Right hindlimb (tissue), 1 donor: ENCODE results near the gene RBM20.
A peak's percentile ranks its signal among the peaks of the same experiment; 100 is the strongest.

Experiments
- DNase-seq: peaks from one replicate; pipeline ENCODE4 v3.0.0-alpha.2; 2018

RBM20 gene

GRCh38 chr10:110817614-110818013, 173.5 kb downstream of the RBM20 start:
- DNase-seq: no peak

- DNase-seq: peak; percentile 60
These were observed 174.4 kb downstream of the RBM20 start for GRCh38 chr10:110818311-110819256.

GRCh38 chr10:110820321-110820814, 176.2 kb downstream of the RBM20 start:
- peak; percentile 80 for DNase-seq

- peak; percentile 62 for DNase-seq
These were observed 177.4 kb downstream of the RBM20 start for GRCh38 chr10:110821508-110821907.

- DNase-seq: peak; percentile 60
These were observed 178.0 kb downstream of the RBM20 start for GRCh38 chr10:110822035-110822711.

- DNase-seq: peak; percentile 61
These were observed 178.7 kb downstream of the RBM20 start for GRCh38 chr10:110822712-110823311.

- no peak for DNase-seq
These were observed 180.0 kb downstream of the RBM20 start for GRCh38 chr10:110824152-110824441.

GRCh38 chr10:110824660-110825059, 180.5 kb downstream of the RBM20 start:
- no peak for DNase-seq

GRCh38 chr10:110825508-110825907, 181.4 kb downstream of the RBM20 start:
- no peak for DNase-seq

- no peak for DNase-seq
These were observed 183.3 kb downstream of the RBM20 start for GRCh38 chr10:110827410-110827809.

GRCh38 chr10:110827875-110828274, 183.7 kb downstream of the RBM20 start:
- no peak for DNase-seq

GRCh38 chr10:110828525-110828924, 184.4 kb downstream of the RBM20 start:
- DNase-seq: no peak

- DNase-seq: no peak
These were observed 185.7 kb downstream of the RBM20 start for GRCh38 chr10:110829721-110830410.

- DNase-seq: no peak
These were observed 189.3 kb downstream of the RBM20 start for GRCh38 chr10:110833234-110833940.

- DNase-seq: no peak
These were observed 189.9 kb downstream of the RBM20 start for GRCh38 chr10:110833941-110834628.

- peak; percentile 77 for DNase-seq
These were observed 190.6 kb downstream of the RBM20 start for GRCh38 chr10:110834629-110835301.

- no peak for DNase-seq
These were observed 191.7 kb downstream of the RBM20 start for GRCh38 chr10:110835841-110836240.

GRCh38 chr10:110836706-110837105, 192.6 kb downstream of the RBM20 start:
- peak; percentile 67 for DNase-seq

- DNase-seq: no peak
These were observed 193.5 kb downstream of the RBM20 start for GRCh38 chr10:110837418-110838171.

GRCh38 chr10:110840225-110840922, 196.2 kb downstream of the RBM20 start:
- DNase-seq: no peak
